GM18861 (cell line): ENCODE results near the gene APPBP2.
A peak's percentile ranks its signal among the peaks of the same experiment; 100 is the strongest.
"Not testable (repeated sequence)": the region's sequence is repeated elsewhere in the genome, so short reads cannot be mapped to it uniquely, and the experiment has no call there.

ENCODE experiments used
- ATAC-seq: cut with Tn5 transposase; IDR thresholded peaks from one replicate; pipeline ENCODE4 v1.9.1; 2021; ENCODE audit not compliant: unreplicated experiment

APPBP2 gene, protein sequence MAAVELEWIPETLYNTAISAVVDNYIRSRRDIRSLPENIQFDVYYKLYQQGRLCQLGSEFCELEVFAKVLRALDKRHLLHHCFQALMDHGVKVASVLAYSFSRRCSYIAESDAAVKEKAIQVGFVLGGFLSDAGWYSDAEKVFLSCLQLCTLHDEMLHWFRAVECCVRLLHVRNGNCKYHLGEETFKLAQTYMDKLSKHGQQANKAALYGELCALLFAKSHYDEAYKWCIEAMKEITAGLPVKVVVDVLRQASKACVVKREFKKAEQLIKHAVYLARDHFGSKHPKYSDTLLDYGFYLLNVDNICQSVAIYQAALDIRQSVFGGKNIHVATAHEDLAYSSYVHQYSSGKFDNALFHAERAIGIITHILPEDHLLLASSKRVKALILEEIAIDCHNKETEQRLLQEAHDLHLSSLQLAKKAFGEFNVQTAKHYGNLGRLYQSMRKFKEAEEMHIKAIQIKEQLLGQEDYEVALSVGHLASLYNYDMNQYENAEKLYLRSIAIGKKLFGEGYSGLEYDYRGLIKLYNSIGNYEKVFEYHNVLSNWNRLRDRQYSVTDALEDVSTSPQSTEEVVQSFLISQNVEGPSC

DNA sequence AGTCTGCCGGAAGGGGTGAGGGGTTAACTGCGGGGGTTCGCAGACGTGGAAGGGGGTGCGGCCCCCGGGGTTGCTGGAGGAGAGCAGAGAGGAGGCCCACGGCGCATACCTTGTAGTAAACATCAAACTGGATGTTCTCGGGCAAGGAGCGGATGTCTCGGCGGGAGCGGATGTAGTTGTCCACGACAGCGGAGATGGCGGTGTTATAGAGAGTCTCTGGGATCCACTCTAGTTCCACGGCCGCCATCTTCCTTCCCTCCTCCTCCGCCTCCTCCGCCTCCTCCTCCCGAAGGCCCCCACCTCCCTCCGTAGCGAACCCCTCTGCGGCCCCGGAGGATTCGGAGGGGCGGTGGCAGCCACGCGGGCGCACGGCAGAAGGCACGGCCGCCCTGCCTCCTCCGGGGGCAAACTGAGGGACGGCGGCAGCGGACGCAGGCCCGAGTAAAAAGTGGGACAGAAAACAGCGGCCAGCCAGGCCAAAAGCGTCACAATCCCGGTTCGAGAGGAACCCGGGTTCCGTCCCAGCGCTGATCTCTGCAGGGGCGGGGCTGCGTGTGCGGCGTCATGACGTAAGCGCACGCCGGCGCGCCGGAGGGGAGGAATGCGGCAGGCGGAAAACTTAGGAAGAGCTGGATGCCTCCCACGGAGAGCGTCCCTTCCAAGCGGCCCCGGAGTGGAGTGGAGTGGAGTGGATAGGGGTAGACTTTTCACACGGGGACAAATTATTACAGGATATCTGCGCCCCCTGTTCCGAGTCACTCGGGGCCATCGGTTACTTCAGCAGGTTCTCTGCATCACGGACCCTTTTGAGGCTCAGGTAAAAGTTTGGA is at the start of gene APPBP2:
Gene APPBP2, minus strand, starts transcription at position 558 of the 830 bp plus-strand sequence. Its CDS starts 311 bp downstream, at position 247.
- peak; percentile 81 for ATAC-seq

DNA sequence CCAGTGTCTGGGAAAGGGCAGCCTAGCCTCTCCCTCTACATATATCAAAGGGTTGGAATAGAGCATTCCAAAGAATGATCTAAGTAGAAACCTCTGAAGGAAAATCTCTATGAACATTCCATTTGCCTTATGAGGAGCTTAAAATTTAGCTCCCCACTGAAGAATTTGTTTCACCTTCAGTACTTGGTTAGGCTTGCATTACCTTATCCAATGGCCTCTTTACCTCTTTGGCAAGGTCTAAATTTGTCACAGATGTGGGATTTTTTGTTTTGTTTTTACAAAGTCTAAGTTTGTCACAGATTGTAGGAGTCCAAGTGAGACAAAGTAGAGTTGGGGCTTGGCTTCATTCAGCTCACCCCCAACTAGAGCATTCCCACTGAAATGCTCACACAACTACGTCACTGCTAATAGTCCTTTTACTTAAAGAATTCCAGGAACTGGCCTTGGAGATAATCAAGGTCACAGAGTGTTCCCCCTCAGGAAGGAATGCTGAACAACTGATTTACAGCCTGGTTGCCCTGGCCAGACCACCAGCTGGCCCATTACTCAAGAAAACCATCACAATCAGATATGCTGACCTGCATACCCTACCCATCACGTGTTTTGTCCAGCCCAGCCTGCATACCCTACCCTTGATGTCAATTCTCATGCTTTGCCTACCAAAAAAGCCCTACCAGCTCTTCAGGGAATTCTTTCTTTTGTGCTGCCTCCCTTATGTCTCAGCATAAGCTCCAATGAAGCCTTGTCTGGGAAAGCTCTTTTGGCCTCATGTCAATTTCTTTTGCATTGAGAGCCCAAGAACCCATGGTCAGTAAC is 47.4 kb upstream of the APPBP2 start:
- ATAC-seq: no peak

DNA sequence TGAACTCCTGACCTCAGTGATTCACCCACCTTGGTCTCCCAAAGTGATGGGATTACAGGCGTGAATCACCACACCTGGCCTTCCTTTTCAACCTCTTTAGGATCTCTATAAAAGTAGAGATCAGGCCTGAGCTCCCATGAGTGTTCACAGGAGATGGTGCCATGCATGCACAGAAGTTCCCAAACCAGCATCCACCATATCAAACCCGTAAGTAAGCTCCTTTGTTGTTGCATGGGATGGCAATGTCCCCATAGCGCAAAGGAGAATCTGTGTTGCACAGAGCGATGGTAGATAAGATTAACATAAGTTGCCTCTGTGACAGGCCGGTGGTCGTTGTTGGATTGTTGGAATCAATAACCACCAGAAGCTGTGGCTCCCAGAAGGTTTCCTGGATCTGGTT is 39.2 kb upstream of the APPBP2 start:
- ATAC-seq: no peak

DNA sequence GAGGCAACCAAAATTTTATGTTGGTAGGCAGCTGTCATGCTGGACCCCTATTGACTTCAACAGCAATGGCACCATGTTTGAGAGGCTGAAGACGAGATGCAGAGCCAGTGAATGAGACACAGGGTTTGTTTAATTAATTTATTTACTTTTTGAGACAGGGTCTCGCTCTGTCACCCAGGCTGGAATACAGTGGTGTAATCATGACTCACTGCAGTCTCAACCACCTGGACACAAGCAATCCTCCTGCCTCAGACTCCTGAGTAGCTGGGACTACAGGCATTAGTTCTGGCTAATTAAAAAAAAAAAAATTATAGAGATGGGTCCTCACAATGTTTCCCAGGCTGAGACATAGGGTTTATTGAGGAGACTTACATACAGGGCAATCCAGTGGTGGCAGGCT is 37.7 kb upstream of the APPBP2 start:
- no peak for ATAC-seq

DNA sequence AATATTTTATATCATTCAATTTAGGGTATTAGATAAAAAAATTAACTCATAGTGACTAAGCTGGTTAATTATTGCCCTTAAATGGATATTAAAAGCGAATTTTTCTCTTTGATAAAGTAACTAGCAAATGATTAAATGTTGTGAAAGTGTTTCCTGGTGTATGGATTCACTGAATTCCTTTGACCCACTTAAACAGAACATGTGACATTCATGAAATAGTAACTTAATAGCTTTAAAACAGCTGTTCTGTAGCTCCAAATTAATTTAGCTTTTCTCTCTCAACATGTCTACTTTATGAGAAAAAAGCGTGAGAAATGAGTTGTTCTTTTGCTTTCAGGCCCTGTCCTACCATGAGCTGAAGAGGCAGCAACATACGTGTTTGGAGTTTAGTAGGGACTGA is 36.4 kb upstream of the APPBP2 start:
- no peak for ATAC-seq

DNA sequence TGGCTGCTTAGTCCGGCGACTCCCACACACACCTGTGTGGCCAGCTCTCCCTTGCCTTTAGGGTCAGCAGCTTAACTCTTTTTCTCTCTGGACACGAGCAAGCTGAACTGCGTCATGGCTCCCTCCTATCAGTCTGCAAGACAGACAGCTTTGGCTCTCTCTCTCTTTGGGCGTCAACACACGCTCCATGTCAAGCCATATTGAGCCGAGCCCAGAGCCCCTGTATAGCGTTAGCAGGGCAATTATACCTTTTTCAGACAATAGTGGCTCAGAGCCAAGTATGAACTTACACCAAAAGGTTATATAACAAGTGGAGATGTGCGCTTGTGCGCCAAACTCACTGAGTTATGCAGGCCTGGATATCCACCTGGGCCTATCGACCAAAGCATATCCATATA is 34.8 kb upstream of the APPBP2 start:
- no peak for ATAC-seq

DNA sequence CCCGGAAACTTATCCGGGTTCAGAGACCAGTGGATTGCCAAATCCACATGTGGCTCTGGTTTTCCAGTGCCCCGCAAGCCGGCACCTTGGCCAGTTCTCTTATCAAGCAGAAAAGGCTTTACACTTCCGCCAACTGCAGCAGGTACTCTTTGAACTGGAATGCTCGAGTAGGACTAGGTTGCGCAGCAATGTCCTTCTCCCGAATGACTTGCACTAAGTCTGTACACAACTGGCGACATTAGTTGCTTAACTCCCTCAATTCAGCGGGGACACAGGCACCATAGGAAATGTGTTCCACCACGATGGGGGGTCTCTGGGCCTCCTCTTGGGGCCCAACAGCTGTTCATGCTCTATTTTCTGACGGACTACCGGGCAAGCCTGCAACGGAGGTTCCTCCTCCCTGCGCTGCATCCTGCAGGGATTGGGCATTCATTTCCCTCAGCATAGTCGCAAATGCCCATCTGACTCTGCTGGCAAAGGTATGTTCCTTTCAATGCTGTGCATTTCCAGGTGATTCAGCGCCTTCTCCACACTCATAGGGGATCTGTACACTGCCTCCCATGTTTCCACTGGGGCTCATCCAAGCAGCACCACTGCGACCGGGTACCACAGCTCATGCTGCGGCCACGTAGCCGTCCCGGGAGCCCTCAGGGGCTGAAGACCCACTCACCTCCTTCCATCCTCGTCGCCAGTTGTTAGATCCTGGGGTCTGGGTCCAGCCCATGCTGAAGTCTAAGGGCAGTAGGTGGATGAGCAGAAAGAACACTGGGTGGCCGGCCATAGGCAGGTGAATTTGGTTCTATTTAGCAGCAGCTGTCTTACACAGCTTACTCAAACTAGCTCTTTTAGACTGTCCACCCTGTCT is 34.2 kb upstream of the APPBP2 start:
- no peak for ATAC-seq

DNA sequence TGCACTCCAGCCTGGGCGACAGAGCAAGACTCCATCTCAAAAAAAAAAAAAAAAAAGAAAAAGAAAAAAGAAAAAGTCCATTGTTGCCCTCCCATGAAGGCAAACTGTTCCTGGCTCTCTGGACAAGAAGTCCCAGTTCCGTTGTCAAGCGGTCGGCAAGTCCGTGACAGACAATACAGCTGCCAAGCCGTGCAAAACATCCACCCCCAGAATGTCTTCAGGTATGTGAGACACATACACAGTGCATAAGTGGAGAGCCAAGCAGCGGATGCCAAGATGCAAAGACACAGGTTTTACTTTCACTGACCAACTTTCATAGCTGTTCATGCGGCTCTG is 33.6 kb upstream of the APPBP2 start:
- ATAC-seq: no peak

DNA sequence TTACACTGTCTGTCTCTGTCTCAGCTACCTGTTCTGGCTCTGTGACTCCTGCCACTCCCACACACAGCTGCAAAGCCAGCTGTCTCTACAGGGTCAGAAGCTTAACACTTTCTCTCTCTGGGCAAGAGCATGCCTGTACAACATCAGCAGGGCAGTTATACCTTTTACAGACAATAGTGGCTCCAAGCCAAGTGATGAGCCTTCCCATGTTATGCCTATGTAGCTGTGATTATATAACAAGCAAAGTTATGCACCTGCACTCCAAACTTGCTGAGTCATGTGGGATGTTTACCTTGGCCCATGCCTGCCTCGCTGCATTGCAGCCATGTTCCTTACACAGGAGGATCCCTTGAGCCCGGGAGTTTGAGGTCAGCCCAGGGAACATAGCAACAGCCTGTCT is 31.8 kb upstream of the APPBP2 start:
- ATAC-seq: no peak

DNA sequence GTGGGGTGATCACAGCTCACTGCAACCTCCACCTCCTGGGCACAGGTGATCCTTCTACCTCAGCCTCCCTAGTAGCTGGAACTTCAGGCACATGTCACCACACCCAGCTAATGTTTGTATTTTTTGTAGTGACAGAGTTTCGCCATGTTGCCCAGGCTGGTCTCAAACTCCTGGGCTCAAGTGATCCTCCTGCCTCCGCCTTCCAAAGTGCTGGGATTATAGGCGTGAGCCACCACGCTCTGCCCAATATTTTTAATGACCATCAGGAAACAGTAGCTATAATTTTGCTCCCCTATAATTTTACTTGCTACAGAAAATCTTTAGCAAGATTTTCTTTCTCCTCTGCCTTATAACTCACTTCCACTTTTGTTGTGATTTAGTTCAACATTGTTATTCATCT is 29.7 kb upstream of the APPBP2 start:
- no peak for ATAC-seq

DNA sequence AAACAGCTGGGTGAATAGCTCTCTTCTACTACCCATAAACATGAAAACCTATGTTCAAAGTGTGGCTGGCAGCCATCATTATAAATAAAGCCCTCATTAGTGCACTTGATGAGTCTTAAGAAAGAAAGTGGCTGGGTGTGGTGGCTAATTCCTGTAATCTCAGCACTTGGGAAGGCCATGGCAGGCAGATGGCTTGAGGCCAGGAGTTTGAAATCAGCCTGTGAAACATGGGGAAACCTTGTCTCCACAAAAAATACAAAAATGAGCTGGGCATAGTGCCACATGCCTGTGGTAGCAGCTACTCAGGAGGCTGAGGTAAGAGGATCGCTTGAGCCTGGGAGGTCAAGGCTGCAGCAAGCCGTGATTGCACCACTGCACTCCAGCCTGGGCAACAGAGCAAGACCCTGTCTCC is 28.3 kb upstream of the APPBP2 start:
- no peak for ATAC-seq

DNA sequence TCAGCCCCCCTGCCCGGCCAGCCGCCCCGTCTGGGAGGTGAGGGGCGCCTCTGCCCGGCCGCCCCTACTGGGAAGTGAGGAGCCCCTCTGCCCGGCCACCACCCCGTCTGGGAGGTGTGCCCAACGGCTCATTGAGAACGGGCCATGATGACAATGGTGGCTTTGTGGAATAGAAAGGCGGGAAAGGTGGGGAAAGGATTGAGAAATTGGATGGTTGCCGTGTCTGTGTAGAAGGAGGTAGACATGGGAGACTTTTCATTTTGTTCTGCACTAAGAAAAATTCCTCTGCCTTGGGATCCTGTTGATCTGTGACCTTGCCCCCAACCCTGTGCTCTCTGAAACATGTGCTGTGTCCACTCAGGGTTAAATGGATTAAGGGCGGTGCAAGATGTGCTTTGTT is 26.2 kb upstream of the APPBP2 start:
- not testable (repeated sequence) for ATAC-seq

DNA sequence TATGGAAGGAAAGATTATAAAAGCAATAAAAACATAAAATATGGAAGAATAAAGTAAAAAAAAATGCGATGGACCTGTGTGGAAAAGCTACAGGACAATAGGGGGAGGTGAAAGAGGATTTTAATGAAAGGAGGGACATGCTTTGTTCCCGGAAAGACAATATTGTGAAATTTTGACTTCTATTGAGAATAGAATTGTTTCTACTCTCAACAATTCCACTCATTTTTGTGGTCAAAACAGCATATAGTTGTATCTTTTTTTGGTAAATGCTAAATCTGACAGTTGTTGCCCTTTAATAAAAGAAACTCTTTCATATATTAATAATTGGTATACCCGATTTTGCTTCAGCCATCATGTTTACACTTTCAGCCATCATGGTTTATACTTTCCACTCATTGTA is 22.9 kb upstream of the APPBP2 start:
- no peak for ATAC-seq

DNA sequence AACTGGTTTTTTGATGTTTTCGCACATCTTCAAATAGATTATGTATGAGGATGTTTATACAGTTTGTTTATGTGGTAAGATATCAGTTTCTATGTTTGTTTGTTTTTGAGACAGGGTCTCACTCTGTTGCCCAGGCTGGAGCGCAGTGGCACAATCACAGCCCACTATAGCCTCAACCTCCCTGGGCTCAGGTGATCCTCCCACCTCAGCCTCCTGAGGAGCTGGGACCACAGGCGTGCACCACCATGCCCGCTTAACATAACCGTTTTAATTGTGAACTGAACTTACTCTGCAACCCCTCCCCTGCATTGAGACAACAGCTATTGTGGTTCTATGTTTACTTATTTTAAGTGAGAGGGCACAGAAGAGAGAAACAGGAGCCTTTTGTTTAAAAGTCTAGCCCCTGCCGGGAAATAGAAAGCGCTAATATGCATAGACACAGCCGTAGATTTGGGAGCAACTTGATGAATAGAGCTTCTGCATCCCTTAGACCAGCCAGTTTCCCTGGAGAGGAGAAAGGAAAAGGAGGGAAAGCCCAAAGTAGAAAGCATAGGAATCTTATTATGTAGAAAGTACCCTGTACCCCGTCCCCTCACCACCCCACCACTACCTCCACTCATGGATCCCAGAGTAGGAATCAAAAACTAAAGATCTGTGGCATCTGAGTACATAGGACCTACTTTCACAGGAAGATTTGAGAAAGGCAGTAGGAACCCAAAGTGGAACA is 19.6 kb upstream of the APPBP2 start:
- ATAC-seq: no peak

DNA sequence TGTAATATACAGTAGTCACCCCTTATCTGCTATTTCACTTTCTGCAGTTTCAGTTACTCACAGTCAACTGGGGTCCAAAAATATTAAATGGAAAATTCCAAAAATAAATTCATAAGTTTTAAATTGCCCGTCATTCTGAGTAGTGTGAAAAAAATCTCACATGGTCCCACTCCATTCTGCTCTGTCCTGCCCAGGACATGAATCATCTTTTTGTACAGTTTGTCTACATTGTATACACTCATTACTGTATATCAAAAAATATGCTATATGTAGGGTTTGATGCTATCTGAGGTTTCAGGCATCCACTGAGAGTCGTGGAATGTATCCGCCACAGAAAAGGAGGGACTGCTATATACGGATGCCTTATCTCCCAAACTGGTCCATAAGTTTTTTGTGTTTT is 16.0 kb upstream of the APPBP2 start:
- no peak for ATAC-seq

DNA sequence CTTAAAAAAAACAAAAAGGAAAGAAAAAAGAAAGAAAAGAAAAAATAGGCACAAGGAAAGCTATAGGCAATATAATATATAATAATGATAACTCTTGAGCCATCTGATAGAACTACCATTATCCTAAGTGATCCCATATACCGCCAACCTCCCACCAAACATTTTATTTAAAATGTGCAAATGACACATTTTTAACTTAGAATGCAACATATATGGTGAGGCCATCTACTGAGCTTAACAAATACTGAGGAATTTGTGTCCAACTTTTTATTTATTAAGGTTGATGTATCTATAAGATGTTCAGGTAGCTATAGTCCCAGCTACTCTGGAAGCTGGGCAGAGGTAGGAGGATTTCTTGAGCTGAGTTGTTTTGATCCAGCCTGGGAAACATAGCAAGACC is 14.4 kb upstream of the APPBP2 start:
- ATAC-seq: no peak

DNA sequence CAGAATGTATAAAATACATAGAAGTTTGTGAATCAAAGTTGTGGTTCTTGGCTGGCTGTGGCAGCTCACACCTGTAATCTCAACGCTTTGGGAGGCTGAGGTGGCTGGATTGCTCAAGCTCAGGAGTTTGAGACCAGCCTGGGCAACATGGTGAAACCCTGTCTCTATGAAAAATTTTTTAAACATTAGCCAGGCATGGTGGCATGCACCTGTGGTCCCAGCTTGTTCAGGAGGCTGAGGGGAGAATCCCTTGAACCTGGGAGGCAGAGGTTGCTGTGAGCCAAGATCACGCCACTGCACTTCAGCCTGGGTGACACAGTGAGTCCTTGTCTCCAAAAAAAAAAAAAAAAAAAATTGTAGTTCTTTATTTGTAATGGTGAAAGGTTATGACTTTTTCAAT is 13.8 kb upstream of the APPBP2 start:
- ATAC-seq: no peak

DNA sequence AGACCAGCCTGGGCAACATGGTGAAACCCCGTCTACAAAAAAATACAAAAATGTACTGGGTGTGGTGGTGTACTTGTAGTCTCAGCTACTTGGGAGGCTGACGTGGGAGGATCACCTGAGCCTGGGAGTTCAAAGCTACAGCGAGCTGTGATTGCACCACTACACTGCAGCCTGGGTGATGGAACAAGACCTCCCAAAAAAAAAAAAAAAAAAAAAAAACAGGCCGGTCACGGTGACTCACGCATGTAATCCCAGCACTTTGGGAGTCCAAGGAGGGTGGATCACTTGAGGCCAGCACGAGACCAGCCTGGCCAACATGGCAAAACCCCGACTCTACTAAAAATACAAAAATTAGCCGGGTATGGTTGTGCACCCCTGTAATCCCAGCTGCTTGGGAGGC is 12.7 kb upstream of the APPBP2 start:
- no peak for ATAC-seq

DNA sequence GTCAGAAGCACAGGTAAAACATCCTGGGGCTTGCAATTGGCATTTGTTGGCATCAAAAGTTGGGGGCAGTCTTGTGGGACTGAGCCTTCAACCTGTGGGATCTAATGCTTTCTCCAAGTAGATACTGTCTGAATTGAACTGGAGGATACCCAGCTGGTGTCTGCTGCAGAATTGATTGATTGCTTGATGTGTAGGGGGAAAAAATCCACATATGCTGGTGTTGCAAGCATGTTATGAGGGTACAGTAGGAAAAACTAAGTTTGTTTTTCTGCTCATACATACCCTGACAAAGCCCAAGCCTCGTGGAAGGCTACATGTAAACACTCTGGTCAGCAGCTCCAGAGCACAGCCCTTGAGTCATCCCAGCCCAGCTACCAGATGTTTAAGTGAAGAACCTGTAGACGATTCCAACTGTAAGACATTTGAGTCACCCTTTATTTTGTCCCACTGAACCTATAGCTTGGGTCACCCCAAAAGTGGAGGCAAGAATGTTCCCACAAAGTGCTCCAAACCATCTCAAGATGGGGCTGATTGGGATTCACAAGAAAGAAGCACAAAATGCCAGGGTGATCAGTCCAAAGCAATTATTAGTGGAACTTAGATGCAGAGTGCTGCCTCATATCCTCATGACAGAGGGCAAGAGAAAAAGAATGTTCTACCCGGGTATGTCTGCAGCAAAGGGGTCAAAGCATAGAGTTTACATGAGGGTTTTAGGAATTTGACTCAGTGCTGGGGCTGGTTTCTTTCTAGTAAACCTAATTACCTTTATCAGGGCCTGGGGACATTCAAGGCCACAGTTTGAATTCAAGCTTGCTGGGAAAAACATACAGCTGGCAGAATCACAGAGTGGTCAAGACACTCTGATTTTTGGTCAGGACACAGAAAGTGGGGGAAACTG is 9.6 kb upstream of the APPBP2 start:
- ATAC-seq: no peak
